ENCODE measurements around the gene PBX1. TPM values are rescaled to one million over a fixed set of nuclear protein-coding genes. Genes with fewer than 3 reads are reported as not detected.

PBX1 gene
- total RNA-seq, 1 donor from 2014 or later = 52.2 TPM

- intact Hi-C loops (cut with DNase I) = loop anchor here (5.0 to 10.0 kb wide), 2 partner anchors 60 to 138 kb away; no protein-coding TSS in a partner anchor
- no peak for DNase-seq (ENCODE audit: low spot score)
Observed at GRCh38 chr1:164702664-164703063, 143.7 kb downstream of the PBX1 start.

DNA sequence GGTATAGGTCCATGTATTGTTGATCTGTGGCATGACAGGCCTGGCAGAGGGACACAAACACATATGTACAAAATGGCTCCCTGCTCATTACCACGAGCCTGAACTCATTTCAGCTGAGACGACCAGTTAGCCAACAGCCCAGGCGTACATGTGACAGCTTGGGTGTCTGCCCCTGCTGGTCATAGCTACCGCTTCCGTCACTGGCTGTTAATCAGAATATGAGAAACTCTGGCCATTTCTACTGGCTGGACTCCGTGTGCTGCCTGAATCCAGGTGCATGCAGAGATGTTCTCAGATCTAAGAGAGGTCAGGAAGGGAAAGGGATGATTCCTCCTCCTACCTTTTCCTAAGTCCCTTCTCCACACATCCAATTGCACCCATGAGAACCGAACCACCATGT is 144.5 kb downstream of the PBX1 start:
- no peak for DNase-seq (ENCODE audit: low spot score)
- intact Hi-C loops (cut with DNase I) = loop anchor here (5.0 to 10.0 kb wide), 2 partner anchors 61 to 139 kb away; no protein-coding TSS in a partner anchor

GRCh38 chr1:164703960-164704411 is 145.0 kb downstream of the PBX1 start:
- DNase-seq (ENCODE audit: low spot score) = no peak
- intact Hi-C loops (cut with DNase I) = loop anchor here (5.0 to 10.0 kb wide), 2 partner anchors 62 to 139 kb away; no protein-coding TSS in a partner anchor

- DNase-seq (ENCODE audit: low spot score) = no peak
- intact Hi-C loops (cut with DNase I) = loop anchor here (5.0 to 10.0 kb wide), 2 partner anchors 63 to 140 kb away; no protein-coding TSS in a partner anchor
Observed at GRCh38 chr1:164704954-164705353, 146.0 kb downstream of the PBX1 start.

- no peak for DNase-seq (ENCODE audit: low spot score)
- intact Hi-C loops (cut with DNase I) = loop anchor here (10.0 kb wide), 1 partner anchor 142 kb away; no protein-coding TSS in a partner anchor
Observed at GRCh38 chr1:164706606-164706987, 147.6 kb downstream of the PBX1 start.

DNA sequence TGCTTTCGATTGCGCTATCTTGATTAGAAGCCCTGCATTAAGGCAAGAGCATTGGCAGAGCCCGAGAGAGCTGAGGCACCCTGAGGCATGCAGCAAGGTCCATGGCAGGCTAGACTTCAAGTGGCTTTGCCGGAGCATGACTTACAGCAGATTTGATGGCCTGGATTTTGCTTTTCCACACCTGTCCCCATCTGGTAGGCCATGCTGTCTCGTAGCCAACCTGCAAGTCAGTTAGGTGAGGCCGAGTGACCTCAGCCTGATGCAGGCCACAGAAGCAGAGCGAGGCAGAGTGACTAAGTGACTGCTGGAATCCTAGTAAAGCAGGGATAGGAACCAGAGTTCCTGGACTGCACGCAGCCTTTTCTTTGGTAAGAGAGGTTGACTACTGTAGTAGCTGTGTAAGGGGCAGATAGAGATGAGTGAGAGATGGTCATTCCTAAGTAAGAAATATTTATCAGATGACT is 148.9 kb downstream of the PBX1 start:
- intact Hi-C loops (cut with DNase I) = loop anchor here (10.0 kb wide), 1 partner anchor 143 kb away; no protein-coding TSS in a partner anchor
- DNase-seq (ENCODE audit: low spot score) = no peak

DNA sequence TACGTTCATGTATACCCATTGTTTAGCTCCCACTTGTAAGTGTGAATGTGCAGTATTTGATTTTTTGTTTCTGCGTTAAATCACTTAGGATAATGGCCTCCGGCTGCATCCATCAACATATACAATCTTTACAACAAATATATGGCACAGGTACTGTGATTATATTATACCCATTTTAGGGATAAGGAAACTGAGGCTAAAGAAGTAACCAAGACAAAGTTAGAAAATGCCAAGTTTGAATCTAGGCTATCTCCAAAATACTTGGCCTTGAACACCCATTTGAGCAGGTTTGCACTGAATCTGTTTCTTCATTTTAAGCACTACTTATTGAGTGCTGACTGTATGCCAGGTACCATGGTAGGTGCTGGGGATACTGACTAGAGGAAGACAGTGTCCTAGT is 149.6 kb downstream of the PBX1 start:
- intact Hi-C loops (cut with DNase I) = loop anchor here (10.0 kb wide), 1 partner anchor 144 kb away; no protein-coding TSS in a partner anchor
- DNase-seq (ENCODE audit: low spot score) = no peak

- intact Hi-C loops (cut with DNase I) = loop anchor here (10.0 kb wide), 1 partner anchor 144 kb away; no protein-coding TSS in a partner anchor
- no peak for DNase-seq (ENCODE audit: low spot score)
Observed at GRCh38 chr1:164709126-164709525, 150.1 kb downstream of the PBX1 start.

DNA sequence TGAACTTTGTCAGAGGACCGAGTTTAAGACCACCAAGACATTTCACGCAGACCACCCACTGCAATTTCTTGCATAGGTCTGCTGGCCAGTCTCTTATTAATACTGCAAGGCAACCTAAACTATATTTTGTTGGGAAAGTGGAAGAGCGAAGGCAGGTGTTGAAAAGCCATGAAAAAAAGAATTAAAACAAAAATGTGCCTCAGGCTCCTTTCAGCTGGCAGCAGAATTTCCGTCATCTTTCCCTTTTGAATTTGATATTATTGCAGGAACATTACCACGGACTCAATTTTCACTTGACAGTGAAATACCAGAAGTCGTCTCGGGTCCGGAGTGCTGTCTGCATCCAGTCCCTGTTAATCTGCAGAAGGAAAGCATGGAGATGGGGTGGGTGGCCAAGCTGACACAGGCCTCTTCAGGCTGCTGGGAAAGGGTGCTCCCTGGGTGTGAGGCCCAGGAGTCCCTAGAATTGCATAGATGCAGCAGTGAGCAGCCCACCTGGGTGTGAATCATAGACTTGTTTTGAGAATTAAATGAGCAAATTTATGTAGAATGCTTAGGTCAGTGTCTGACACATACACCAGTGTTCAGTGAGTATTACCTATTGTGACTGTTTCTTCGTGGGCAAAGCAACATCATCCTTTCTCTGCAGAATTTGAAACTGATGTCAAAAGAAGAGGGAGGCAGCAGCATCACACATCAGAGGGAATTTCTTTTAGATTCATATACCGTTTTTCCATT is 150.7 kb downstream of the PBX1 start:
- intact Hi-C loops (cut with DNase I) = loop anchor here (5.0 to 10.0 kb wide), 2 partner anchors 43 to 145 kb away; no protein-coding TSS in a partner anchor
- no peak for DNase-seq (ENCODE audit: low spot score)

- intact Hi-C loops (cut with DNase I) = loop anchor here (2.0 to 5.0 kb wide), 2 partner anchors 40 to 74 kb away; no protein-coding TSS in a partner anchor
Observed at GRCh38 chr1:164712131-164713036, 153.4 kb downstream of the PBX1 start.

GRCh38 chr1:164713456-164714207 is 154.6 kb downstream of the PBX1 start:
- intact Hi-C loops (cut with DNase I) = loop anchor here (2.0 to 5.0 kb wide), 2 partner anchors 39 to 73 kb away; no protein-coding TSS in a partner anchor
- no peak for DNase-seq (ENCODE audit: low spot score)

More at GRCh38 chr1:164712131-164713036, 153.4 kb downstream of the PBX1 start:
- DNase-seq (ENCODE audit: low spot score) = no peak

DNA sequence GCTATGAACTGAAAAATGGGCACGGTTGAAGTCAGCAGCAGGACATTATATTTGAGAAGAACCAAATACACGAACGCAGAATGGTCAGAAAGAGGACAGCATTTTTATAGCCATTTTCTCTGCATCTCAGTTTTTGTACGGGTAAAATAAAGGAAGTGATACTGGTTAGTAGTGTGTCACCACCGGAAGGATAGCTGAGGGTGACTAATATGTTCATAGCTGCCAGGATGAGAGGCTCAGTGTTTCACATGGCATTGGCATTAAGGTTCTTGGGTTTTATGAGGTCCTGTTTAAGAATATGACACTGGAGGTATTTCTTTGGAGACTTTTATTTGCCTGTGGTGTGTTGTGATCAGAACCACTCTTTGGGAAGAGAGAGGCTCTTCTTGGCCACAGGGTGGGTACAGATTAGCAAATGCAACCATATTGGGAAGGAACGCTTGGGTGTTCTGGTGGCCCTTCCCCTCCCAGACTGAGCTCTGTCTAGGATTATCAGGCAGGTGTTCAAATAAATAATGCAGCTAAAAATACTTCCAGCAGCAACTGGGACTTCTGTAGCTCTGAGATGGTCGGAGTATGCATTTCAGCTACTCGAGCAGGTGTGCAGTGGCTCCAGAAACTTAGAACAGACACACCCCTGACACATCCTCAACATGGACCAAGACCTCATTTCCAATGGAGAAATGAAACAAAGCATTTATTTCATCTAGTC is 158.2 kb downstream of the PBX1 start:
- no peak for DNase-seq (ENCODE audit: low spot score)
- intact Hi-C loops (cut with DNase I) = no loop called here

DNA sequence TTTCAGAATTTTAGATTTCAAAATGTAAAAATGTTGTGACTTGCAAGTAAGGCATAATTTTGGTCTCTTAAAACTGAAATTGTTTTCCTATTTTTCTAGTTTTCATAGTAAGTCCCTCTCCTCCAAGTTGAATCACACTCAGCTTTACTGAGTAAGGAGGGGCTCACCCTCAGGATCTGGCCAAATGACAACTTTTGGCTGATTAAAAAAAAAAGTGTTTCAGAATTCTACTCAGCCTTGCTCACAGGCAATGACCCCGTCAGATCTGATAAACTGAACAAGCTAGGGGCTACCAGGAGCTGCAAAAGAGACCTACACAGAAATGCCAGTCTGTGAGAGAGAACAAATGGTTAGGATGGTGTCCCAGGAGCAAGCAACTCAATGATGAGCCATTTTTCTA is 159.8 kb downstream of the PBX1 start:
- intact Hi-C loops (cut with DNase I) = no loop called here
- DNase-seq (ENCODE audit: low spot score) = no peak

GRCh38 chr1:164719676-164720439 is 160.9 kb downstream of the PBX1 start:
- DNase-seq (ENCODE audit: low spot score) = no peak
- intact Hi-C loops (cut with DNase I) = no loop called here

- DNase-seq (ENCODE audit: low spot score) = no peak
- intact Hi-C loops (cut with DNase I) = no loop called here
Observed at GRCh38 chr1:164720440-164721227, 161.7 kb downstream of the PBX1 start.

DNA sequence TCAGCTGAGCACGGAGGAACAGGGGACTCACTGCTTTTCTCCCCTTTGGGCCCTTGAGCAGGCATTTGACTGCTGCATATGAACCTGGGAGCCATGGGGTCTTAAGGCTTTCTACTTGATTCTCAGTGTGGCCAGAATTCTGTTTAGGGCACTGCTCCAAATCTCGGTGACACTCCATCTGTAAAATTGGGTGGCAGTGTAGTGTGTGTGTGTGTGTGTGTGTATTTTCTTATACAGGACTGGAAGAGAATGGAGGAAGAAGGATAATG is 162.2 kb downstream of the PBX1 start:
- intact Hi-C loops (cut with DNase I) = no loop called here
- no peak for DNase-seq (ENCODE audit: low spot score)

DNA sequence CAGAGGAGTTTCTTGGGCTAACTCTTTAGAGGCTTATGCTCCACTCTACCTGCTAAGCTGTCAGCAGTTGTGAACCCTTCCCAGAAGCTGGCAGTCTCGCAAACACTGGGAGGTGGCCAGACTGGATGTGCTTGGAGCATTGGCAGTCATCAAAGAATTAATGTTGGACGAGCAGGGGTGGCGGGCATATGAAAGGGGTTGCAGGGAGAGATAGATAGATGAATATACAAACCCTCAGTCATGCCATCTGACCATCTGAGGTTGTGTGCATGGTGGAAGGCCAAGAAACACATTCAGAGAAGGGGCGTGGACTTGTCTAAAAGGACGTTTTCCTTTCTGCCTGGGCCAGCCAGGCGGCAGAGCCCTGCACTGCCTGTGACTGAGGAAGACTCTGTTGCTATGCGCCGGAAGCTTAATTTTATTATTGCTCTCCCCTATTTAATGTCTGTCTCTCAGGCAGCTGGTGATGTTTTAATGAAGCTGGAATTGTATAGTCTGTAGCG is 164.4 kb downstream of the PBX1 start:
- intact Hi-C loops (cut with DNase I) = no loop called here
- no peak for DNase-seq (ENCODE audit: low spot score)

Data from cardiac septum (tissue), 1 donor.